Mucosa of gallbladder (tissue), 1 donor: ENCODE measurements around the gene PPIE. TPM values are rescaled to one million over a fixed set of nuclear protein-coding genes. Genes with fewer than 3 reads are reported as not detected.
"Not testable (repeated sequence)": the region's sequence is repeated elsewhere in the genome, so short reads cannot be mapped to it uniquely, and the experiment has no call there.

ENCODE experiments used
- DNase-seq: peaks from one replicate; pipeline ENCODE4 v3.0.0-alpha.2; 2020; ENCODE audit warnings: low spot score
- total RNA-seq: library from RNA; stranded (reverse); gene quantifications from one replicate; pipeline ENCODE4 v1.2.1, GENCODE V29; 2021
- donor health status: DM: no; HTN: no; CAD: no.

The PPIE gene
- total RNA-seq, 1 donor from 2014 or later, result 39.3 TPM

DNA sequence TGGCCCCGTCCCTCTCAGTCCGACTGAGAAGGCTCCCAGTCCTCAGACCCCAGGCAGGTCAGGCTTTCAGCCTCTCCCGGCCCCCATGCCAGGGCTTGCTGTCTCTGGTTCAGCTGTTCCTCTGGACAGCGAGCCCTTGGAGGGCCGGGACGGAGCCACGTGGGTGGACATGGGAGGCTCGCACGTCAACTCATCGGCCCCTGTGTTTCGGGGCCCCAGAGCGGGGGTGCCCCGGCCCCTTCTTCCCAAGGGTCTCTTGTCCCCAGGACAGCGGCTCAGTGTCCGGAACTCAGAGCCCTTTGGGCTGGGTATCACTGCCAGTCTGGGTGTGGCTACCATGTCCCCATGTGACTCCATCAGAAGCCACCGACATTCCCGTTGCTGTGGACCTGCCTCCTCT, 39.2 kb downstream of the PPIE start:
- DNase-seq, result not testable (repeated sequence)

DNA sequence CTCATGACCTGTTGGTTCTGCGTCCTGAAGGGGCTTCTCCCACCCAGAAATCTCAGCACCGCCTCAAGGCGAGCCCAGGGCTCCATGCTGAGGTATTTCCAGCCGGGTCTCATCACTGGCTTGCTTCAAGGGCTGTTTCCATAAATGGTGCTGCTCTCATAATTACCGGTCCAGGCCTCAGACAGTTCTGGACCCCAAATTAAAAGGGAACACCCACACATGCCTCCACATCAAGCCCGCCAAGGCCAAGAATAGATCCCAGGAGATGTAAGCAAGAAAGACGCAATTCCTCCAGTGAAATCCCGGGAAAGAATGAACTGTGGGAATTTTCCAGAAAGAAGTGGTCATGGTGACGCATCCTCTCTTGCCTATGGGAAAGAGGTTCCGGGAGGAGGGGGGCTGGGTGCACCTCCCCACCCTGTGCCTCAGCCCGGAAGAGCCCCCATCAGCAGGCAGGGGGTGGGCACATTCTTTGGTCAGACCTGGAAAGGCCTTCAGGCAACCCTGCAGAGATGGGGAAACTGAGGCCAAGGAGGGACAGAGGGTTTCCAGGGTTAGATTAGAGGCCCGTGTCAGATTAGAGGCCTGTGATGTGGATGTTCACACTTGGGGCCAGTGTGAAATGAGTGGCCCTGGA, 39.9 kb downstream of the PPIE start:
- DNase-seq, result not testable (repeated sequence)

- DNase-seq, result no peak
Measured at GRCh38 chr1:39779137-39779536, 40.5 kb downstream of the PPIE start.

DNA sequence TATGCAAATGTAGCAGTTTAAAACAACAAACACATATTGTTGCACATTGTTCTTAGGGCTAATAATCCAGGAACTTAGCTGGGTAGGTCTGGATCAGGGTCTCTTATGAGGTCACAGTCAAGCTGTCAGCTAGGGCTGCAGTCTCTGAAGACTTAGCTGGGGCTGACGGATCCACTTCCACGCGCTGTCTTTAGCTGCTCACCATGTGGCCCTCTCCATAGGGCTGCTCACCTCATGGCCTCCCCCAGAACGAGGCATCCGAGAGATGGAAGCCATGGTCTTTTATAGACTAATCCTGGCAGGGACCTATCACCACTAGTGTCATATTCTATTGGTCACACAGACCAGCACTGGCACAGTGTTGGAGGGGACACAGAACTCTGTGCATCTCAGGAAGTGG, 41.1 kb downstream of the PPIE start:
- no peak for DNase-seq

- DNase-seq, result no peak
Measured at GRCh38 chr1:39781349-39781715, 42.6 kb downstream of the PPIE start.

- no peak for DNase-seq
Measured at GRCh38 chr1:39782103-39782502, 43.4 kb downstream of the PPIE start.

GRCh38 chr1:39782685-39783084, 44.0 kb downstream of the PPIE start:
- DNase-seq, result not testable (repeated sequence)

DNA sequence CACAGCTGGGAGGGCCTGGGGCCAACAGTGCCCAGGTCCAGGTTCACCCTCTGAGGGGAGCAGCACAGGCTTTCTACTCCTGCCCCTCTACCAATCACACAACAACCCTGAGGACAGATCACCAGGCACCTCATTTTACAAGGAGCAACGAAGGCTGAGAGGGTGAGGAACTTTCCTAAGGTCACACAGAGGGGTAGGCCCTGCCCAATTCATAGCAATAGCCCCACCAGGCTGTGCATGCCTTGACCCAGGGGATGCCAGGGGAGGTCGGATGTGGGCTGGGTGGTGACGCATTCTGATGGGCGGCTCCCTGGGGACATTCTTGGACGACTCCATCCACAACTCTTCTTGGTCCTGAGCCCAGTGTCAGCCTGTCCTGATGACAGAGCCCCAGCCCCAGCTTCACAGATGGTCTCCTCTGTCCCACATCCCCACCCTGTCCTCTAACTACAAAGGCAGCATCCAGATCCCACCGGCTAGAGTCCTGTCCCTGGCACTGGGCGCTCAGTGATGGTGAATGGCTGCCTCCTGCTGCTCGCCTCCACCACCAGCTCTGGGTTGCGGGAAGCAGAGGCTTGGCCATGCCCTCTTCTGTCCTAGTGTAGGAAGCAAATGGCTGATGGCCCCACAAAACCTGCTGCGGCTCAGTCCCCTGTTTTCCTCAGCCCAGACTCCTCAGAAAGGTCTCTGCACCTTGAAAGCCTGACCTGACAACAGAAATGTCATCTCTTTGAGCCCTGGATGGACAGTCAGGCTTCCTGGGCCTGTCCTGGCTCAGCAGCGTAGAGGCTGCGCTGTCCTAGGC, 47.8 kb downstream of the PPIE start:
- DNase-seq, result not testable (repeated sequence)

- DNase-seq, result not testable (repeated sequence)
Measured at GRCh38 chr1:39787108-39787375, 48.4 kb downstream of the PPIE start.

GRCh38 chr1:39787468-39787867, 48.8 kb downstream of the PPIE start:
- DNase-seq, result no peak

DNA sequence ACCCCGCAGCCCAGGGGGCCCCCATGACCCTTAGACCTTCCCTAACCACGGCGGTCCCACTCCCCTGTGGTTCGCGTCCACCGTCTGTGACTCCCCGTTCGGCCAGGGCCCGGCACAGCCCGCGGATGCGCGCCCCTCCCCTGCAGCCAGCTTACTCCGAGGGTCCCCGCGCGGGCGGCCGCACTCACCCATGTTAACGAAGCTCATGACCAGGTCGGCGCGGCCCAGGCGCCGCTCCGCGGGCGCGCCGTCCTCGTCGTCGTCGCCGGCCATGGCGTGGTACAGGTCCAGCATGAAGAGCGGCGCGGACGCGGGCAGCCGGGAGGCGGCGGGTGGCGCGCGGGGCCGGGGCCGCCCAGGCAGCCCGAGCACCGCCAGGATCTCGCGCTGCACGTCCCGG, 49.3 kb downstream of the PPIE start:
- not testable (repeated sequence) for DNase-seq

DNA sequence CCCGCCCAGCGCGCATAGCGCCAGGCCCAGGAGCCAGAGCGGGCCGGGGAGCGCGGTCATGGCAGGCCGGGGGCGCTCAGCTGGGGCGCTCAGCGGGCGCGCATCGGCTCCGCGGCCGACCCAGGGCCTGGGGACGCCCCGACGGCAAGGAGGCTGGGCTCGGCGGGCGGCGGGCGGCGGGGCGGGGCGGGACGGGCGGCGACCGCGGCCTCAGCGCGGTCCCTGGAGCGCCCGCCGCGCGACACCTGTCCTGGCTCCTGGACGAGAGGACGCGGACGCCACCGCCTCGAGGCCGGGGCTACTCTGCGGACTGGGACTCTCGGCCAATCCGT, 49.7 kb downstream of the PPIE start:
- no peak for DNase-seq

DNA sequence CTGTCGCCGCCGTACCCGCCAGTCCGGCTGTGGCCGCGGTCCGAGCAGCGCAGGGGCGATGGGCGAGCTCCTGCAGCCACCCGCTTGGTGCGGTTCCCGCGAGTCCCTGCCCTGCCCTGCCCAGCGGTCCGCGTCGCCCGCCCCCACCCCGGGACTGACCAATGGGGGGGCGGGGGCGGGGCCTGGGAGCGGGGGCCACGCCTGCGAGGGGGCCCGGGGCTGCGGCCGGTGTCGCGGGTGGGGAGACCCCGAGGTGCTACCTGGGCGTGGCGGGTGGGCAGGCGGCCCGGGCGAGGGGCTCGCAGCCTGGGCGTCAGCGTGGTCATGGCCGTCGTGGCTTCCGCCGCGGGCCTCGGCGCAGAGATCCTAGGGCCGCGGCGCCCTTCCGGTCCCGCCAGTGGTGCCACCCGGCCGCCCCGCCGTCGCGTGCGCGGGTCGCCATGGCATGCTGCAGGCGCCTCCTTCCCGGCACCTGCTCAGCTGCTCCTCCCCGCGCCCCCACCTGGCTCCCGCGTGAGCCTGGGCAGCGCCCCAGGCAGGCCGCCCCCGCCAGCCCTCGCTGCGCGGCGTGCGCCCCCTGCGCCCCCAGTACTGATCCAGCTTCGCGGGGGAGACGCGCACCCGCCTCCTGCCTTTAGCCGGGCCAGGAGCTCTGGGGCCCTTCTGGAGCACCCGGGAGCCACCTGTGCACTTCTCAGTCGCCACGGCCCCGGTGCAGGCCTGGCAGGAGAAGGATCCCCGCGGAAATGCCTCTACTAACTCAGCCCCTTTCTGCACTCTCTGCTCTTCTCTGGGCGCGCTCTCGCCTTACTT, 50.3 kb downstream of the PPIE start, which contains the start of gene BMP8B:
TSS of gene BMP8B (minus strand) at position 108 of the 813 bp plus-strand sequence. CDS start 380 bp downstream, outside the sequence.
- peak; percentile 19 for DNase-seq

GRCh38 chr1:39789571-39790110, 51.0 kb downstream of the PPIE start:
- DNase-seq, result no peak

GRCh38 chr1:39791838-39792237, 53.2 kb downstream of the PPIE start:
- DNase-seq, result no peak

GRCh38 chr1:39795651-39796050, 57.0 kb downstream of the PPIE start:
- no peak for DNase-seq

DNA sequence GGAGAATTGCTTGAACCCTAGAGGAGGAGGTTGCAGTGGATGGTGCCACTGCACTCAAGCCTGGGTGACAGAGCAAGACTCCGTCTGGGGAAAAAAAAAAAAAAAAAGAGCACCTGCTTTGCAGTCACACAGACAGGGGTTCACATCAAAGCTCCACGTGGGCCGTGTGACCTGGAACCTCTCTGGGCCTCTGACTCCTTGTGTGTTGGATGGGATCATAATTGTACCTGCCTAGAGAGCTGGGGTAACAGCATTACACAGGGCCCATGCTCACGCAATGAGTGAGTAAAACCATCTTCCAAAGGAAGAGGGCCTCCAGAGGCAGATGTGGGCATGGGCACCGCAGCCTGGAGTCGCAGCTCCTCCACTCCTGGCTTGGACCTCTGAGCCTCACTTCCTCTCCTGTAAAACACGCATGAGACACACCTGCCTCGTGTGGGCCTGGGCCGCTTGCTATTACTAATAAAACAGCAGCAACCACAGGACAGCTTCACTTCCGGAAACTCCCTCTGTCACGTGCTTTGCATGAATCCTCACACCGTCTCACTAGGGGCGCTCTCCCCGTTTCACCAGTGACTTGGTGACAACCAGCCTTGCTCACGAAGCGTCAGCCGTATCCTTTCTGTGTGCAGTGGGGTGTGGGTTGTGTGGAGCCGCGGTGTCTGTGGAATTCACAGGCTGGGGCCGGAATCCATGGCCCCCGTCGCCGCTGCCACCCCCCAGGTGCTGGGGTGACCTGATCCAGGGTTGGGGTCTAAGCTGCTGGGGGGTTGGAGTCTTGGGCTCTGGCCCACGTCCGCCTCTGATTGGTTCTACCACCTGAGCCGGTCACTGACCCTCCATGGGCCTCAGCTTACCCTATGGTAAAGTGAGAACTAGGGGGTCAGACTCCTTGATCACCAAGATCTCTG, 60.4 kb downstream of the PPIE start:
- peak; percentile 83 for DNase-seq

DNA sequence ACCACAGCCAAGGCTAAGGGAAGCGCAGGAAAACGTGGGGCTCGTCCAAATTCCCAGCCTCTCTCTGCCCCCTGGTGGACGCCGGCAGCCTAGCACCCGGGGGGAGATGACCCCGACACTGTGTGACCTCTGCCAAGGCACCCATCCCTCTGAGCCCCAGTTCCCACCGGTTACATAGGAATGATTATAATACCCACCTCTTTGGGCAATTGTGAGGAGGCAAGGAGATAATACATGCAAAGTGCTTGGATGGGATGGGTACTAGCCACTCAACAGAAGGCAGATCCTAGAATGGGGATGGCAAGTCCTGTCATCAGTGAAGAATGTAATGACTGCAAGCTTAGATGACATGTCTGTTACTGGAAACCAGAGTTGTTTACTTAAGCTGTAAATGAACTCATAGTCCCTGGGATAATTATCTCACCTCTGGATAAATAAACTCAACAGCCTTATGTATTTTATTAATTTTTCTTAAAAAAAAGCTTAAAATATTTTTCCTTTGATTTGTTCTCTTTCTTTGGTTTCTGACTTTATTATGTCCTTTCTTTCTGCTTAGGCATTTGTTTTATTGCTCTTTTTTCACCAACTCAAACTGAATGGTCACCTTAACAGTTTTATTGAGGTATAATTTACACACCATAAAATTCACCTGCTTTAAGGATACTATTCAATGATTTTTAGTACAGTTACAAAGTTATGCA, 61.2 kb downstream of the PPIE start:
- DNase-seq, result peak; percentile 56

DNA sequence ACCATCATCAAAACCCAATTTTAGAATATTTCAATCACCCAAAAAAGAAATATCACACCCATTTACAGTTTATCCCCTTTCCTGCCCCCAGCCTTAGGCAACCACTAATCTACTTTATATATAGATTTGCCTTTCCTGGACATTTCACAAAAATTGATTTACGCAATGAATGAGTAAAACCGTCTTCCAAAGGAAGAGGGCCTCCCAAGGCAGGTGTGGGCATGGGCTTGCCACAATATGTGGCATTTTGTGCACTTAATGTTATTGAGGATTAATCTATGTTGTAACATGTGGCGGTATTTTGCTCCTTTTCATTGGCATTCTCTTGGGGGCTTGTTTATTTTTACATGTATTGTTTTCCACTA, 61.8 kb downstream of the PPIE start:
- DNase-seq, result no peak

- DNase-seq, result no peak
Measured at GRCh38 chr1:39802496-39803260, 64.0 kb downstream of the PPIE start.
